ENCODE results near the gene EGFR.

Gene EGFR

DNA sequence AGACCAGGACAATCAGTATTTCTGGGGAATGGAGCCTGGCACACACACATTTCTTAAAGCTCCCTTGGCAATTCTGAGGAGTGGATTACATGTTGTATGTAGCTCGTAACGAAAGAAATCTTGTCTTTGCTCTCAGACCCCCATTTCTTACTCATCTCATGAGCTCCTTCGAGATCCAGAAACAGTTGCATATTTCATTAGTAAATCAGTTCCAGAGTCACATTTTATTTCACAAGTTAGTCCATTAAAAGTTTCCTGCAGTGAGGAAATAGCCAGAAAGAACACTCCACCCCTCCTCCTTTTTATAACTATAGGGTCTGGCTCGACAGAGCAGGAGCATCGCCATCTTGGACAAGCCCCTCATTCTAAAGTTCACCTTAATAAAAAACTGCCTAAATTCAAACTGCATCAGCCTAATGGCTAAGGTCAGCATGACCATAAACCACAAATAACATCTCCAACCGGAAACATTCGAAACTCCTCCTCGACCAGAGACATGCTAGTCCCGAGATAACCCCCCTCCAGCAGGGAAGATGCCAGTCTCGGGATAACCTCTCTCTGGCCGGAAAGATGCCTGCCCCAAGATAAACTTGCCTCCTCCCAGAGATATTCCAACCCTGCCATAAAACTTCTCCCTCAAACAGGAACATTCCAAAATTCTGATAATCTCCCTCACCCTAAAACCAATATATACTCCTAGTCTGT lies 7.4 kb downstream of the EGFR start:
- no peaks in the 10 kb centered on the region for H3K27me3 ChIP-seq (replicated peaks)
- in situ Hi-C loops (cut with HindIII; ENCODE audit: low pct_ligation_motif_present, low sequenced_read_pairs): no loop called here
- H3K36me3 ChIP-seq (replicated peaks): peaks cover 3% of the 10 kb centered on the region
- TF ChIP-seq, protein P1, sequence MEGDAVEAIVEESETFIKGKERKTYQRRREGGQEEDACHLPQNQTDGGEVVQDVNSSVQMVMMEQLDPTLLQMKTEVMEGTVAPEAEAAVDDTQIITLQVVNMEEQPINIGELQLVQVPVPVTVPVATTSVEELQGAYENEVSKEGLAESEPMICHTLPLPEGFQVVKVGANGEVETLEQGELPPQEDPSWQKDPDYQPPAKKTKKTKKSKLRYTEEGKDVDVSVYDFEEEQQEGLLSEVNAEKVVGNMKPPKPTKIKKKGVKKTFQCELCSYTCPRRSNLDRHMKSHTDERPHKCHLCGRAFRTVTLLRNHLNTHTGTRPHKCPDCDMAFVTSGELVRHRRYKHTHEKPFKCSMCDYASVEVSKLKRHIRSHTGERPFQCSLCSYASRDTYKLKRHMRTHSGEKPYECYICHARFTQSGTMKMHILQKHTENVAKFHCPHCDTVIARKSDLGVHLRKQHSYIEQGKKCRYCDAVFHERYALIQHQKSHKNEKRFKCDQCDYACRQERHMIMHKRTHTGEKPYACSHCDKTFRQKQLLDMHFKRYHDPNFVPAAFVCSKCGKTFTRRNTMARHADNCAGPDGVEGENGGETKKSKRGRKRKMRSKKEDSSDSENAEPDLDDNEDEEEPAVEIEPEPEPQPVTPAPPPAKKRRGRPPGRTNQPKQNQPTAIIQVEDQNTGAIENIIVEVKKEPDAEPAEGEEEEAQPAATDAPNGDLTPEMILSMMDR (IDR thresholded peaks at IDR 0.05; ENCODE audit: low read depth, low read length, missing control alignments): no peak
- DNase-seq: no peak
- H3K27ac ChIP-seq: no peak overlapping the region
- no peak overlapping the region for H3K4me3 ChIP-seq (ENCODE audit: low read depth, low read length)

DNA sequence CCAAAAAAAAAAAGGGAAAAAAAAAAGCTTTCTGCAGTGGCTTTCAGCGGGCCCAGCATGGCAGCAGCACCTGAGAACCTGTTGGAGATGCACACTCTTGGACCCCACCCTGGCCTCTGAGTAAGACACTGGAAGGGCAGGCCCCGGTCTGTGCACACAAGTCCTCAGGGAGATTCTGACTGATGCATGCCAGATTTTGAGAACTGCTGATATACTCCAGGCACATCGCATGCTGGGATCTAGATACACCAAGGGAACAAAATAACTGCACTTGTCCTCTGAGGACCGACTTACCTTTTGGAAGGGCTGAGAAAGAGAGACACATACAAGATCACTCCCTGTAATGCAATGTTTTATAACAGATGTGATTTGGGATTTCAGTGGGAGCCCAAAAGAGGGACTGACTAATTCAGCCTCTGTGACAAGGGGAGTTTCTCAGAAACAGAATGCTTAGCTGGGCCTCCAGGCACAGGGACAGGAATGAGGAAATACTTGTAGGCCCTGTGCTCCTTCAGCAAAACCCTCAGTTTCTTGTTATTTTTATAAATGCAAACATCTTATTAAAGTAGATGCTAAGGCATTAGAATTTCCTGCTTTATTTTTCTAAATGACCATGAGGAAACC lies 8.2 kb downstream of the EGFR start:
- peak overlapping the region; percentile 3 for H3K27ac ChIP-seq
- H3K36me3 ChIP-seq (replicated peaks): peaks cover 3% of the 10 kb centered on the region
- H3K27me3 ChIP-seq (replicated peaks): no peaks in the 10 kb centered on the region
- in situ Hi-C loops (cut with HindIII; ENCODE audit: low pct_ligation_motif_present, low sequenced_read_pairs): no loop called here
- H3K4me3 ChIP-seq (ENCODE audit: low read depth, low read length): no peak overlapping the region
- DNase-seq: no peak
- TF ChIP-seq, protein P1 (IDR thresholded peaks at IDR 0.05; ENCODE audit: low read depth, low read length, missing control alignments): no peak

DNA sequence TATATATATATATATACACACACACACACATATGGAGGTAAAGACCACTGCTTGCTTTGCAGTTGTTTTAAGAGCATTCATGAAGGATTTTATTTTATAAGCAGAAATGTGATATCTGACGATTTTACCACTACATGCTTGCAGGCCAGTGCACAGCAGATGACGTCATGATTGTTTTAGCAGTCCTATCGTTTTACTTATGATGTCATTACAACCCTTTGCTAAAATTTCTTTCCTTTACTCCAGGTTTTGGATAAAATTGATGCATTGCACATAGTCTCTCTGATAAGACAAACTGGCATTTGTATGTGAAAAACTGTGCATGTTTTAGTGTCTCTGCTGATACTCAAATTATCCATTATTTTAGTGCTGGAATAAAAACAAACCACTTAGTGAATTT lies 9.2 kb downstream of the EGFR start:
- Histone ChIP-seq H3K27ac (no peak overlapping the region), H3K27me3 (replicated peaks) (no peaks in the 10 kb centered on the region), H3K4me3 (ENCODE audit: low read depth, low read length) (no peak overlapping the region), H3K36me3 (replicated peaks) (peaks cover 3% of the 10 kb centered on the region)
- in situ Hi-C loops (cut with HindIII; ENCODE audit: low pct_ligation_motif_present, low sequenced_read_pairs): no loop called here
- DNase-seq: no peak
- TF ChIP-seq, protein P1 (IDR thresholded peaks at IDR 0.05; ENCODE audit: low read depth, low read length, missing control alignments): no peak

DNA sequence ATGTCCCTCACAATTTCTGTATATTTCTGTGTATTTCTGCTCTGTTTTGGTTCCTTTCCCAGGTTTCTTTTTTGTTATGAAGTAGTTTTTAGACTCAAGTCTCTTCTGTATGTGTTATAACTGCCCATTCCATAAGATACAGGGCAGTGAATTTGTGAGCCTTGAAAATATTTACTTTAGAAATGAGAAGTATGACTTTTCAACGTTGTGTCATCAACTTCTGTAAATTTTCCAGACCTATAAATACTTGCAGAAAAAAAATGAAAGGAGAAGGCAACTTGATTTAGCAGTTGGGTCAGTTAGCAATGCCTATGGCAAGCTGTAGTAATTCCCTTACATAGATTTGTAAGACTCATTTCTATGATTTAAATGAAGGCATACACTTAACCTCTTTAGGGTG lies 11.5 kb downstream of the EGFR start:
- peaks cover 2% of the 10 kb centered on the region for H3K36me3 ChIP-seq (replicated peaks)
- DNase-seq: no peak
- no peaks in the 10 kb centered on the region for H3K27me3 ChIP-seq (replicated peaks)
- no peak overlapping the region for H3K4me3 ChIP-seq (ENCODE audit: low read depth, low read length)
- no peak overlapping the region for H3K27ac ChIP-seq
- in situ Hi-C loops (cut with HindIII; ENCODE audit: low pct_ligation_motif_present, low sequenced_read_pairs): no loop called here
- TF ChIP-seq, protein P1 (IDR thresholded peaks at IDR 0.05; ENCODE audit: low read depth, low read length, missing control alignments): no peak

DNA sequence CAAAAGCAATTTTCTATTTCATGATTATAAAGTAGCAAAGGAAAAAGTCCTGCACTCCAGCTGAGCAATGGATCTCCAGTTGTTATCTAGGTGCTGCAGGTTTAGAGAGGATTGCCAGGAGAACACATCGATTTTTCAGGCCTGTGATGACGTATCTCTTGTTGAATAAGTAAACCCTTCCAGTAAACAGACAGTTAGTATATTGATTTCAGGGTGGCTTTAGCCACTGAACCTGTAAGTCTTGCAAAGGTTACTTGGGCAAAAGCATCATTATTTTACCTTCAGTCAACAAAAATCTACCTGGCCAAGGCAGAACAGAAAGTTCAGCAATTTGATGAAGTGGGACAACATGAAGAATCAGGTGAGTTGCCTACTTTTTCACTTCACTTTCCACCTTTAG lies 12.3 kb downstream of the EGFR start:
- Histone ChIP-seq H3K27ac (no peak overlapping the region), H3K36me3 (replicated peaks) (no peaks in the 10 kb centered on the region), H3K27me3 (replicated peaks) (no peaks in the 10 kb centered on the region), H3K4me3 (ENCODE audit: low read depth, low read length) (no peak overlapping the region)
- no peak for DNase-seq
- TF ChIP-seq, protein P1 (IDR thresholded peaks at IDR 0.05; ENCODE audit: low read depth, low read length, missing control alignments): no peak
- in situ Hi-C loops (cut with HindIII; ENCODE audit: low pct_ligation_motif_present, low sequenced_read_pairs): no loop called here

All from brain microvascular endothelial cell (primary cell).